AG10803 (cell line): Measurements from ENCODE around the gene FOXE3.

Source experiments
- DNase-seq: peaks from one replicate; pipeline ENCODE4 v3.0.0; 2010; ENCODE audit warnings: low read depth
- H3K4me3 ChIP-seq: 2 replicates; pipeline ENCODE4 v1.5.1; 2011; ENCODE audit warnings: mild to moderate bottlenecking, low read length, control low read depth
- TF ChIP-seq, protein P1 (sequence below): conservative IDR thresholded peaks from 2 replicates; pipeline ENCODE4 v1.5.1; 2011; ENCODE audit warnings: mild to moderate bottlenecking, low read length, control low read depth, inconsistent platforms

The FOXE3 gene

DNA sequence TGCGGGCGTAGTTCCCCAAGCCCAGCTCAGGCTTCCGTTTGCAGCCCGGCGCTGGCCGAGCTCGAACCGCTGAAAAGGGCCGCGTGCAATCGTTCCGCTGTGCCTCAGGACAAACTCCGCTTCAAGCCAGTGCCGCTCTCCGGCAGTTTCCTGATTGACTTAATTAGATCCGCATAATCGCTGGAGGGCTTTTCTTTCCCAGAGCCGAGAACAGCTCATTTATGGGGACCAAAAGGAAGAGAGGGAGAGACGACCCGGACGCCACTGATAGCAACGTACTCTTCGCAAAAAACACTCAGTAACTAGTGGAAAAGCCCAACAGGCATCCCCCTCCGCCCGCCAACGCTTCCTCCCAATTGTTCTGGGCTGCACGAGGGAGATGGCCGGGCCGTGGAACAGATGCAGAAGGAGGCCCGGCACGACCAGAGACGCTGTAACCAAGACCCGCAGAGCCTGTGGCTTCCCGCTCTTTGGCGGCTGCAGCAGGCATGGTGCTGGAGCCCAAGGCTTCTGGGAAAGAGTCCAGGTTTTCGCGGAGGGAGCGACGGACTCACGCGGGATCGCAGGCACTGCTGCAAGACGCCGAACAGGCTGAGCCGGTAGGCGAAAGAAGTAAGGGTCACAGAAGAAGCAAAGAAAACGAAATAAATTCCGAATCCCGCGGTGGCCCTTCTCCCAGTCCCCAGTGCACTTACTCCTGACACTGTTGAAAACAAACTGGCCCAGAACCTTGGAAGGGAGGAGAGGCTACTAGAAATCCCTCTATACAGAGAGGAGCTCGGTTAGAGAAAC is 18.2 kb downstream of the FOXE3 start:
- TF ChIP-seq, protein P1, sequence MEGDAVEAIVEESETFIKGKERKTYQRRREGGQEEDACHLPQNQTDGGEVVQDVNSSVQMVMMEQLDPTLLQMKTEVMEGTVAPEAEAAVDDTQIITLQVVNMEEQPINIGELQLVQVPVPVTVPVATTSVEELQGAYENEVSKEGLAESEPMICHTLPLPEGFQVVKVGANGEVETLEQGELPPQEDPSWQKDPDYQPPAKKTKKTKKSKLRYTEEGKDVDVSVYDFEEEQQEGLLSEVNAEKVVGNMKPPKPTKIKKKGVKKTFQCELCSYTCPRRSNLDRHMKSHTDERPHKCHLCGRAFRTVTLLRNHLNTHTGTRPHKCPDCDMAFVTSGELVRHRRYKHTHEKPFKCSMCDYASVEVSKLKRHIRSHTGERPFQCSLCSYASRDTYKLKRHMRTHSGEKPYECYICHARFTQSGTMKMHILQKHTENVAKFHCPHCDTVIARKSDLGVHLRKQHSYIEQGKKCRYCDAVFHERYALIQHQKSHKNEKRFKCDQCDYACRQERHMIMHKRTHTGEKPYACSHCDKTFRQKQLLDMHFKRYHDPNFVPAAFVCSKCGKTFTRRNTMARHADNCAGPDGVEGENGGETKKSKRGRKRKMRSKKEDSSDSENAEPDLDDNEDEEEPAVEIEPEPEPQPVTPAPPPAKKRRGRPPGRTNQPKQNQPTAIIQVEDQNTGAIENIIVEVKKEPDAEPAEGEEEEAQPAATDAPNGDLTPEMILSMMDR, result no peak
- peak; percentile 70 for DNase-seq
- H3K4me3 ChIP-seq, result peak overlapping the region; percentile 31

DNA sequence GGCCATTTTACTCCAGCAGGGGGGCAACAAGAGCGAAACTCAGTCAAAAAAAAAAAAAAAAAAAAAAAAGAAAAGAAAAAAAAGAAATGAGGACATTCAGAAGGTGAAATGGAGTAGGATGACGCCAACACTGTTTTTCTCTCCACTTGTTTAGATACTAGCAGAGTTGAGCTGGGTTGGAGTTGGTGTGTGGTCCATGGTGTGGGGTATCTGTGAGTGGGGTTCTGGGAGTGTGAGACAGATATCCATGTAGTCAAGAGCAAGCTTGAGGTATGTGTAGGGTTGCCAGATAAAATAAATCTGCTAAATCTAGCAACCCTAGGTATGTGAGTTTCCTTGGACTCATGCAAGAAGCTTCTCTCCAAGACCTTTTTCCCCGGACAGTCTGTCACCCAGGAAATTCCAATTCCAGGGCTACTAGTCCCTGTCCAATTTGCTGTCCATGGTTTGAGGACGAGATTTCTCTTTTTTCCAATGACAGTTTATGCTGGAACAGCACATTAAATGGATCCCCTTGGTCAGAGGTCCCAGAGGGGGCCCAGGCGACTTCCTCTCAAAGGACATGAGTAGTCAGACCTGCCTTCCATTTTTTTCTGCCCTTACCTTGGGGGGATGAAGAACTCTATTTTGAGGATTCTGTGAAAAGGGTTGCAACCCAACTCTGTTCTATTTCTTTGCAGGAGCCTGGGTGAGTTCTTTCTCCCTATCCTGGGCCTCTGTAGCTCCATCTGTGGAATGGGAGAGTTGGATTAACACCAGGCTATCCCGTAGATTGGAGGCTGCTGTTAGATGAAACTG is 19.6 kb downstream of the FOXE3 start:
- no peak for DNase-seq
- H3K4me3 ChIP-seq, result no peak overlapping the region
- TF ChIP-seq, protein P1, result peak; percentile 0; the same call in 1 of the 2 replicates

DNA sequence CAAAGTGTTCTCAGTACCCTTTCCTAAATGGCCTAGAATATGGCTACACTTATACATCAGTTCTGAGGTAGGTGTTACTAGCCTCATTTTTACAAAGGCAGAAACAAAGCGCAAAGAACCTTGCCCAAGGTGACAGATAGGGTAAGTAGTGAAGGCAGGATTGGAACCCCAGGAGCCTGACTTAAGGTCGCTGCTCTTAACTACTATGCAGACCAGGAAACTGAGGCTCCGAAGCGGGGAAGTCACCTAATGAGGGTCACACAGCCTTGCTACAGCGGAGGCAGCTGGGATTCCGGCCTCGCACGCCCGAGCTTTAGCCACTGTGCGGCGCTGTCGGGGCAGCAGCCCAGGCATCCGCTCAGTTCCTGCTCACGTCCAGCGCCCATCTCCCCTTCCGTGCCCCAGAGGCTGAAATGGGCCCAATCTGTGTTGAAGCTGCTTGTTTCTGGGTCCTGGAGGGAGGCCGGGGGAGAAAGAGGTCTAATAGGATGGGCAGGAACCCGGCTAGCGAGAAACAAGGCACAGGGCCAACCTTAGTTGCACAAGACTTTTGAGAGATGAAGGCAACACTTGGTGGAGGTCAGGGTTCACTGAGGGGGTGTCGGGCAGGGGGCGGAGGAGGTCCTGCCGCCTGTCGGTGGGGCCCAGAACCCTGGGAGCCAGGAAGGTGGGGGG is 20.4 kb downstream of the FOXE3 start:
- peak overlapping the region; percentile 83 for H3K4me3 ChIP-seq
- peak; percentile 60 for DNase-seq
- TF ChIP-seq, protein P1, result peak; percentile 93

DNA sequence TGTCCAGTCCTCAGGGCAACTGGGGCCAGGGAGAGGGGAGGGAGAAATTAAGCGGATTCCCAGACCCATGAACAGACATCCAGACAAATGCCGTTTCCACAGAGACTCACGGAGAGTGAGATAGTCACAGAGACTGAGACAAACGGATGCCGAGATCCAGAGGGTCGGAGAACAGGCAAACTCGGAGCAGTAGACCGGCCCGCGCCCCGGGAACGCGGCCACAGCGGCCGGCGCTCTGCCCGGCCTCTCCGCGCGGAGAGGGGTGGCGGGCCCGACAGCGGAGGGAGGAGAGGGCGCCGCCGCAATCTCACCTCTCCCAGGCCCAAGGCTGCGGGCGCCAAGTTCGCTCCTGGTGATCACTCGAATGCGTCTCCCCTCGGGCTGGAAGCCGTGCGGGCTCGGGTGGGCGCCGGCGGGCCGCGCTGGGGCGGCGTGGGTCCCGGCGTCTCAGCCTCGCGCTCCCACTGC is 20.9 kb downstream of the FOXE3 start:
- peak; percentile 23 for DNase-seq
- H3K4me3 ChIP-seq, result peak overlapping the region; percentile 83
- TF ChIP-seq, protein P1, result no peak

DNA sequence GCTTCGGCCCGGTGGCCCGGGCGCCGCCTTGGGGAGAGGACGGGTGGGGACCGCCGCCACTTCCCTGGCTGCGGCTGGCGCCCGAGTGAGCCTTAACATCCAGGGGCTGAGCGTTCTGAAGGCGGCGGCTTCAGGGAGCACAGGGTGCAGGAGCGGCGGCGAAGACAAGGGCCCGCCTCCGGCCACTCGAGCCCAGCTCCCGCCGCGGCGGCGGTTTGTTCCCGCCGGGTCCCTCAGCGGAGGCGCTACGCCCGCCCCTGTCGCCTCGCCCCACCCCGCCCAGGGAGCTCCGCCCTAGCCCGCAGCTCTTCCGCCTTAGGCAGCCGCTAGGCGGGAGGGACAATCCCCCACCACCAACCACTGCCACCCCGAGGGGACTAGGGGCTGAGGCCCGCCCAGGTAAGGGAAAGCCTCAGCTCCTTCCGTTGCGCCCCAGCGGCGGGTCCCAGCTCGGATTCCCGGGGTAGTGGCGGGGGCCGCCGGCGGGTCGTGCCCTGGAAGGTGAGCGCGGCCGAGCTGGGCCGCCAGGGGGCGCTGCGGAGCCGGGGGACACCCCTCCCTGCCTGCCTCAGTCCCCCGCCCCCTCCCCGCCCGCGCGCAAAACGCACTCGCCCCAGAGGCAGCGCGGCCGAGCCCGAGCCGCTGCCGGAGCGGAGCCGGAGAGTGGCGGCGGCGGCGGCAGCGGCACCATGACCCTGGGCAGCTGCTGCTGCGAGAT is 21.5 kb downstream of the FOXE3 start, which contains the start of gene FOXD2:
FOXD2 (plus strand) TSS at position 598 of the 718 bp plus-strand sequence; CDS start at position 690, 92 bp downstream.
- DNase-seq, result peak; percentile 75
- TF ChIP-seq, protein P1, result peak; percentile 53
- H3K4me3 ChIP-seq, result peak within 1 kb of the TSS; percentile 83
